ENCODE results near the gene ATP9A. TPM values are rescaled to one million over a fixed set of nuclear protein-coding genes. Genes with fewer than 3 reads are reported as not detected.

Gene ATP9A
- total and polyA plus RNA-seq, 2 of the 8 experiments (the other 6 are each of a cell fraction or from before 2014, with no cell fraction given): 5.0 to 6.4 TPM

DNA sequence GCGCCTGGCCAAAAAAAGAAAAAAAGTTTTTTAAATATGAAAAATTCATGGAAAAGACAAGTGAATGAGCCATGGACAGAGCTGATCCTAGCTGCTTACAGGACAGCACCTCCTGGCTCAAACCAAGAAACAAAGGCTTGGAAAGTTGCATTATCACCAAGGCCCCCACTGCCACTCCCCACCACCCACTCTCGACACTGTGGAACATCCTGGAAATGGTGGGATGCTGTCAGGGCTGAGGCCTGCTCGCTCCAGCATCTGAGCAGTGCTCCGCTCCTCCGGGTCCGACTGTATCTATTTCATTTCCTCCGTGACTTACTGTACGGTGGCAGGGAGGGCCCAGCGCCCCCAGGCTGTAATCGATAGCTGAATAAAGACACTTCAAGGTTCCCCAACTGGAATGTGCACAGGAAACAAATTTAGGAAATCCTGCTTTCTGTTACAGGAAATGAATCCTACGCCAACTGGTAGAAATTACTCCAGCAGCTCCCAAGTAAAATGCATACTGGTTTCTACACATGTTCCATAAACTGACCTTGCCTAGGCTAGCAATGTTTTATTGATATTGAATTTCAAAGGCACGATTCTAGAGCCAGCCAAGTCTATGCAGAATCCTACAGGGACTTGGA, 116.2 kb downstream of the ATP9A start:
- no peak overlapping the region; the same call in 1 of the 2 replicates for H4K8ac ChIP-seq (ENCODE audit: extremely low read depth, insufficient read depth, low read length)
- H3K79me2 ChIP-seq (ENCODE audit: control insufficient read depth in 1 of 2, insufficient read depth in 2 of 2, low read length in 2 of 2): no peaks in the 10 kb centered on the region
- H2BK20ac ChIP-seq (ENCODE audit: low read length): no peak overlapping the region
- POLR2A ChIA-PET (ENCODE audit: partially characterized antibody): no interaction called here
- no peak overlapping the region for H2BK120ac ChIP-seq (replicated peaks; ENCODE audit: low read depth, low read length)
- no peak overlapping the region for H3K14ac ChIP-seq (ENCODE audit: insufficient read length)
- H3K27ac ChIP-seq (ENCODE audit: low read depth, low read length): no peak overlapping the region
- DNase-seq (ENCODE audit: low read depth in 1 of 2, low spot score in 2 of 2) (no peak), FAIRE-seq (no peak)
- no peak overlapping the region for H2BK12ac ChIP-seq (ENCODE audit: low read depth, low read length)
- 0 out of 8 replicates have a peak, but pooled peaks cover 0 to 3% (median 0%) of the 10 kb centered on the region in 4 experiments for H3K36me3 ChIP-seq (ENCODE audit: control insufficient read depth in 2 of 4, insufficient read depth in 4 of 4, low read length in 3 of 4)
- CTCF ChIA-PET (ENCODE audit: partially characterized antibody): interaction anchor here (1.4 kb wide), 1 partner anchor 12 kb away, joined by 3 read pairs; no protein-coding TSS in a partner anchor
- no peak overlapping the region for H3K9ac ChIP-seq (replicated peaks in 1 of 4; ENCODE audit: extremely low read depth in 1 of 4, low read depth in 3 of 4, low read length in 3 of 4)
- H3K9me3 ChIP-seq (ENCODE audit: insufficient read depth in 2 of 2, low read depth in 1 of 2, low read length in 1 of 2): no peaks in the 10 kb centered on the region
- H3K4ac ChIP-seq (replicated peaks; ENCODE audit: insufficient read length, low read depth, low read length): no peak overlapping the region
- H3K4me3 ChIP-seq (ENCODE audit: extremely low read depth in 1 of 4, insufficient read depth in 2 of 4, low read depth in 3 of 4, low read length in 4 of 4): no peak overlapping the region
- H2BK15ac ChIP-seq (ENCODE audit: low read length): no peak overlapping the region
- no peak overlapping the region for H3K23ac ChIP-seq (ENCODE audit: insufficient read length)
- no peaks in the 10 kb centered on the region for H3K23me2 ChIP-seq (ENCODE audit: low read depth, low read length)
- H3K4me2 ChIP-seq (ENCODE audit: insufficient read depth in 1 of 2, low read depth in 2 of 2, low read length in 2 of 2): no peak overlapping the region
- no peak for TF ChIP-seq POLR2AphosphoS5 (IDR thresholded peaks at IDR 0.05; ENCODE audit: low read depth, low read length)
- no peak for TF ChIP-seq BCL11A (IDR thresholded peaks at IDR 0.05; ENCODE audit: low read depth in 2 of 2, low read length in 2 of 2)
- TF ChIP-seq CHD2 (IDR thresholded peaks at IDR 0.05; ENCODE audit: low read length): no peak
- no peak for TF ChIP-seq GTF2F1 (IDR thresholded peaks at IDR 0.05; ENCODE audit: borderline replicate concordance, low read depth, low read length)
- TF ChIP-seq BACH1 (IDR thresholded peaks at IDR 0.05; ENCODE audit: low read length): no peak
- TF ChIP-seq SP4 (IDR thresholded peaks at IDR 0.05; ENCODE audit: low read length): no peak
- H3K4me1 ChIP-seq (replicated peaks in 1 of 4; ENCODE audit: control insufficient read depth in 3 of 4, insufficient read depth in 4 of 4, low read length in 3 of 4): no peaks in the 10 kb centered on the region
- no peak overlapping the region for H3K18ac ChIP-seq (ENCODE audit: extremely low read depth, low read length)
- H3K56ac ChIP-seq (replicated peaks; ENCODE audit: insufficient read length, low read depth, low read length): no peak overlapping the region
- H2AFZ ChIP-seq (ENCODE audit: low read length): no peak overlapping the region
- no peaks in the 10 kb centered on the region for H3K27me3 ChIP-seq (replicated peaks in 1 of 4; ENCODE audit: control insufficient read depth in 3 of 4, extremely low read depth in 1 of 4, insufficient read depth in 3 of 4, low read length in 3 of 4)
- no peak overlapping the region for H2AK5ac ChIP-seq (ENCODE audit: low read depth, low read length)
- no peaks in the 10 kb centered on the region for H3K79me1 ChIP-seq (ENCODE audit: low read depth, low read length)
- no peaks in the 10 kb centered on the region for H4K20me1 ChIP-seq (replicated peaks in 1 of 2; ENCODE audit: control insufficient read depth in 1 of 2, insufficient read depth in 2 of 2, low read length in 2 of 2)
- 94% methylated on average over 12 of the region's 12 CpGs; no CpG with 5 or more reads in 1 of the 2 experiments for WGBS, 2 experiments (ENCODE audit: extremely low coverage in 1 of 2, insufficient coverage in 1 of 2, insufficient read length in 1 of 2, insufficient replicate concordance in 2 of 2, low coverage in 1 of 2, low lambda C conversion rate in 2 of 2, missing lambda C conversion rate in 1 of 2)
- H4K5ac ChIP-seq (ENCODE audit: insufficient read length, low read depth, low read length): no peak overlapping the region
- H2BK5ac ChIP-seq (ENCODE audit: low read depth, low read length): no peak overlapping the region
- no peak overlapping the region for H4K91ac ChIP-seq (replicated peaks; ENCODE audit: insufficient read length, low read length)

Measured in H1 (cell line).